Endothelial cell of umbilical vein (primary cell): Measurements from ENCODE around the gene ZNF362. TPM values are rescaled to one million over a fixed set of nuclear protein-coding genes. Genes with fewer than 3 reads are reported as not detected.
"Not testable (repeated sequence)": the region's sequence is repeated elsewhere in the genome, so short reads cannot be mapped to it uniquely, and the experiment has no call there.

Source experiments
- BruUV-seq: library from RNA; stranded (reverse); fragments of 400-500 nt; replicated peaks from 2 replicates; lab custom pipeline; 2021; lab: Mats Ljungman, UMichigan
- CTCF ChIA-PET: fragments of 300-600, 350-600 bp; sonication (Branson Sonifier 250); formaldehyde crosslinking; loops from one replicate; lab custom pipeline; 2021; ENCODE audit warnings: antibody characterized with exemption, inconsistent platforms; lab: Charles Lee
- POLR2A ChIA-PET: fragments of 300-600, 350-600 bp; sonication (Branson Sonifier 250); formaldehyde crosslinking; loops from one replicate; lab custom pipeline; 2021; ENCODE audit warnings: antibody characterized with exemption, inconsistent platforms; lab: Charles Lee
- DNase-seq: peaks from one replicate; pipeline ENCODE4 v3.0.0-alpha.2; 2011; ENCODE audit warnings: low read depth, low spot score
- FAIRE-seq: peaks from 2 replicates; lab custom pipeline; 2011; peaks lifted over from hg19 to GRCh38; lab: Jason Lieb, UNC
- H2AFZ ChIP-seq: 2 replicates; pipeline ENCODE4 v1.6.0; 2012; ENCODE audit warnings: low read depth, low read length, control low read depth, inconsistent platforms
- H3K27ac ChIP-seq: 2 replicates; pipeline ENCODE4 v1.5.1; 2011; ENCODE audit warnings: low read depth, mild to moderate bottlenecking, control low read depth, low read length, moderate library complexity; ENCODE audit not compliant: insufficient read depth
- H3K27me3 ChIP-seq, 2 experiments: 2 replicates each; pipeline versions ENCODE4 v1.6.0 to v1.6.1; 2011; ENCODE audit warnings: low read length in 2 of 2, mixed read lengths in 1 of 2; ENCODE audit not compliant: control insufficient read depth in 2 of 2, insufficient read depth in 2 of 2
- H3K36me3 ChIP-seq, 2 experiments: 2 replicates in 1 of 2; 3 replicates in 1 of 2; pipeline ENCODE4 v1.5.1; 2011; ENCODE audit warnings: low read length in 2 of 2, mild to moderate bottlenecking in 1 of 2, moderate library complexity in 1 of 2; ENCODE audit not compliant: control insufficient read depth in 2 of 2, insufficient read depth in 2 of 2; ENCODE audit errors: extremely low read depth in 1 of 2
- H3K4me1 ChIP-seq: 3 replicates; pipeline ENCODE4 v1.5.1; 2011; ENCODE audit warnings: mild to moderate bottlenecking, low read length; ENCODE audit not compliant: control insufficient read depth, insufficient read depth; ENCODE audit errors: extremely low read depth
- H3K4me2 ChIP-seq: 2 replicates; pipeline ENCODE4 v1.6.1; 2011; ENCODE audit warnings: low read length, control low read depth, mixed read lengths; ENCODE audit not compliant: insufficient read depth
- H3K4me3 ChIP-seq, 3 experiments: fragments of 200-600 bp in 1 of 3; sonication (generic), shearing (Covaris generic) in 1 of 3; replicated peaks in 1 of 3; 2 replicates each; pipeline ENCODE4 v1.5.1; 2011 to 2016; ENCODE audit warnings: control low read depth in 3 of 3, low read length in 3 of 3, mild to moderate bottlenecking in 2 of 3, inconsistent platforms in 1 of 3, low read depth in 1 of 3, moderate library complexity in 1 of 3; ENCODE audit not compliant: insufficient read depth in 1 of 3
- H3K79me2 ChIP-seq: 2 replicates; pipeline ENCODE4 v1.6.0; 2012; ENCODE audit warnings: low read length, inconsistent platforms; ENCODE audit not compliant: control insufficient read depth, insufficient read depth
- H3K9ac ChIP-seq: replicated peaks from 2 replicates; pipeline ENCODE3; 2011; ENCODE audit warnings: low read length, control low read depth; ENCODE audit not compliant: insufficient read depth; ENCODE audit errors: extremely low read depth
- H3K9me1 ChIP-seq: replicated peaks from 3 replicates; pipeline ENCODE4 v1.6.0; 2011; ENCODE audit warnings: mild to moderate bottlenecking, low read length; ENCODE audit not compliant: control insufficient read depth, insufficient read depth; ENCODE audit errors: extremely low read depth
- H3K9me3 ChIP-seq: replicated peaks from 2 replicates; pipeline ENCODE4 v1.5.1; 2012; ENCODE audit warnings: low read length, inconsistent platforms; ENCODE audit not compliant: control insufficient read depth, insufficient read depth
- H4K20me1 ChIP-seq: replicated peaks from 2 replicates; pipeline ENCODE3; 2011; ENCODE audit warnings: mild to moderate bottlenecking, low read length; ENCODE audit not compliant: control insufficient read depth, insufficient read depth; ENCODE audit errors: extremely low read depth
- dilution Hi-C: fragments of 300-500 bp; cut with MboI; formaldehyde crosslinking; loops from one replicate; pipeline ENCODE4 v1.15.0; 2019; ENCODE audit warnings: low sequenced_read_pairs; ENCODE audit not compliant: extremely low pct_ligation_motif_present
- intact Hi-C: fragments of 100-400 bp; cut with micrococcal nuclease; formaldehyde crosslinking; loops from one replicate; pipeline ENCODE4 v1.10.0; 2022
- polyA plus RNA-seq, 4 experiments: library from polyadenylated mRNA; depleted of rRNA in 3 of 4; stranded (reverse) in 3 of 4; unstranded in 1 of 4; fragments of >200 nt; gene quantifications; 2 replicates each; pipeline versions ENCODE4 v1.2.1 to v1.2.3, GENCODE V29; 2011 to 2012; ENCODE audit warnings: missing spikeins in 1 of 4
- total RNA-seq: library from RNA; stranded (reverse); gene quantifications from 2 replicates; pipeline ENCODE4 v1.2.3, GENCODE V29; 2021

Gene ZNF362
- total and polyA plus RNA-seq, 2 donors (not counting 3 experiments of a cell fraction or from before 2014, with no cell fraction given), result 28.4 to 35.3 TPM

DNA sequence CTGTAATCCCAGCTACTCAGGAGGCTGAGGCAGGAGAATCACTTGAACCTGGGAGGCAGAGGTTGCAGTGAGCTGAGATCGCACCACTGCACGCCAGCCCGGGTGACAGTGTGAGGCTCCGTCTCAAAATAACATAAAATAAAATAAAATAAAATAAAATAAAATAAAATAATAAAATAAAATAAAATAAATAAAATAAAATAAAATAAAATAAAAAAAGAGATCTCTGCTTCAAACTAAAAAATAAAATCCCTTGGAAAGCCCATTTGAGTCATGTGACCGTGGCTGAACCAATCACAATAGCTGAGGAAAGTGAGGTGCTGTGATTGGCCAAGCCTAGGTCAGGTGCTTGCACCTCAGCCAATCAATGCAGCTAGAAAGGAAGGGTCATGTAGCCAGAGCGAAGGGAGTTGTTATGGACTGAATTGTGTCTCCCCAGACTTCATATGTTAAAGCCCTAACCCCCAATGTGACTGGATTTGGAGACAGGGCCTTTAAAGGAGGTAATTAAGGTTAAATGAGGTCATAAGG, 18.0 kb upstream of the ZNF362 start:
- H3K79me2 ChIP-seq, H4K20me1 ChIP-seq, H3K9me3 ChIP-seq, POLR2A ChIA-PET, BruUV-seq, FAIRE-seq, H3K36me3 ChIP-seq, intact Hi-C loops, H3K9me1 ChIP-seq, dilution Hi-C loops, H2AFZ ChIP-seq, DNase-seq, H3K4me3 ChIP-seq, H3K4me2 ChIP-seq, H3K27ac ChIP-seq, H3K9ac ChIP-seq: not testable (repeated sequence)
- H3K4me1 ChIP-seq, result peaks cover 18% of the 10 kb centered on the region
- CTCF ChIA-PET, result interaction anchor here (1.6 kb wide), 1 partner anchor 57 kb away, joined by 5 read pairs; no protein-coding TSS in a partner anchor
- H3K27me3 ChIP-seq, result peaks cover 7 to 12% of the 10 kb centered on the region in 2 experiments

GRCh38 chr1:33239410-33239809, 16.9 kb upstream of the ZNF362 start:
- dilution Hi-C loops, CTCF ChIA-PET, H3K9ac ChIP-seq, H3K4me2 ChIP-seq, H3K36me3 ChIP-seq, H3K9me1 ChIP-seq, H3K79me2 ChIP-seq, H3K27ac ChIP-seq, H2AFZ ChIP-seq, BruUV-seq, intact Hi-C loops, FAIRE-seq, POLR2A ChIA-PET, H4K20me1 ChIP-seq, H3K4me3 ChIP-seq, H3K9me3 ChIP-seq, DNase-seq: not testable (repeated sequence)
- H3K27me3 ChIP-seq, result peaks cover 9 to 12% of the 10 kb centered on the region in 2 experiments
- peaks cover 12% of the 10 kb centered on the region for H3K4me1 ChIP-seq
